HepG2 (cell line): Measurements from ENCODE around the gene RHBDL3. TPM values are rescaled to one million over a fixed set of nuclear protein-coding genes. Genes with fewer than 3 reads are reported as not detected.
A peak's percentile ranks its signal among the peaks of the same experiment; 100 is the strongest.

ENCODE experiments used
- ATAC-seq: fragments of 200-7000 bp; cut with Tn5 transposase; 3 replicates; pipeline ENCODE4 v1.9.1; 2020; ENCODE audit warnings: mild to moderate bottlenecking, moderate library complexity
- BruUV-seq: library from RNA; stranded (reverse); fragments of 400-500 nt; replicated peaks from 2 replicates; lab custom pipeline; 2021; lab: Mats Ljungman, UMichigan
- CTCF ChIA-PET: fragments of 300-600 bp; formaldehyde crosslinking; extraction: SDS; loops from one replicate; lab custom pipeline; 2021; ENCODE audit warnings: low total read pairs, inconsistent platforms, low intra/inter-chr PET ratio; lab: Yijun Ruan, JAX
- POLR2A ChIA-PET: fragments of 350-600 bp; sonication (Branson Sonifier 250); formaldehyde crosslinking; loops from one replicate; lab custom pipeline; 2020; ENCODE audit warnings: antibody characterized with exemption, inconsistent platforms; lab: Yijun Ruan, JAX
- DNase-seq: peaks from one replicate; pipeline ENCODE4 v3.0.0-alpha.2; 2015; ENCODE audit warnings: low spot score
- FAIRE-seq: peaks from 3 replicates; lab custom pipeline; 2011; peaks lifted over from hg19 to GRCh38; lab: Jason Lieb, UNC
- H2AFZ ChIP-seq: one replicate; pipeline ENCODE4 v1.6.1; 2011; ENCODE audit warnings: low read length, inconsistent platforms
- H3K27ac ChIP-seq: fragments of 300-600 bp; 3 replicates; pipeline ENCODE4 v1.8.0; 2011; ENCODE audit warnings: mixed run types, mild to moderate bottlenecking, mixed read lengths, low read length, inconsistent platforms; ENCODE audit not compliant: insufficient read depth; ENCODE audit errors: extremely low read length
- H3K27me3 ChIP-seq, 2 experiments: fragments of 200-600 bp in 1 of 2; 2 replicates in 1 of 2; 3 replicates in 1 of 2; pipeline versions ENCODE4 v1.6.0 to v1.8.0; 2011; ENCODE audit warnings: low read length in 2 of 2, mild to moderate bottlenecking in 2 of 2, moderate library complexity in 2 of 2, inconsistent platforms in 1 of 2; ENCODE audit not compliant: insufficient read depth in 2 of 2, control insufficient read depth in 1 of 2
- H3K36me3 ChIP-seq, 2 experiments: fragments of 200-600 bp in 1 of 2; replicated peaks in 1 of 2; 2 replicates in 1 of 2; 3 replicates in 1 of 2; pipeline versions ENCODE4 v1.5.1 to v1.8.0; 2011; ENCODE audit warnings: low read length in 2 of 2, inconsistent platforms in 1 of 2; ENCODE audit not compliant: insufficient read depth in 2 of 2, control insufficient read depth in 1 of 2
- H3K4me1 ChIP-seq: 2 replicates; pipeline ENCODE4 v1.5.1; 2012; ENCODE audit warnings: low read length, inconsistent platforms; ENCODE audit not compliant: insufficient read depth
- H3K4me2 ChIP-seq: 2 replicates; pipeline ENCODE4 v1.6.0; 2011; ENCODE audit warnings: low read depth, low read length, inconsistent platforms
- H3K4me3 ChIP-seq, 3 experiments: fragments of 200-600 bp in 1 of 3; sonication (generic), shearing (Covaris generic) in 1 of 3; replicated peaks in 1 of 3; 2 replicates each; pipeline ENCODE4 v1.5.1; 2011 to 2016; ENCODE audit warnings: low read length in 3 of 3, inconsistent platforms in 2 of 3, low read depth in 2 of 3, mild to moderate bottlenecking in 2 of 3, control low read depth in 1 of 3, mixed read lengths in 1 of 3; ENCODE audit not compliant: insufficient read depth in 1 of 3
- H3K79me2 ChIP-seq: one replicate; pipeline ENCODE4 v1.6.1; 2011; ENCODE audit warnings: low read length, inconsistent platforms; ENCODE audit not compliant: insufficient read depth
- H3K9ac ChIP-seq: 2 replicates; pipeline ENCODE4 v1.6.0; 2011; ENCODE audit warnings: mild to moderate bottlenecking, low read depth, low read length, inconsistent platforms; ENCODE audit not compliant: insufficient read depth
- H3K9me3 ChIP-seq: 2 replicates; pipeline ENCODE4 v1.5.1; 2012; ENCODE audit warnings: mild to moderate bottlenecking, low read length
- H4K20me1 ChIP-seq: 2 replicates; pipeline ENCODE4 v1.6.0; 2011; ENCODE audit warnings: inconsistent platforms, mild to moderate bottlenecking, low read length, moderate library complexity; ENCODE audit not compliant: insufficient read depth
- DMAP1 ChIP-seq: IDR thresholded peaks from 2 replicates; pipeline ENCODE4 v1.6.1; 2016
- HES4 ChIP-seq: sonication (generic); formaldehyde crosslinking; IDR thresholded peaks from 2 replicates; pipeline ENCODE4 v1.9.0; 2021; ENCODE audit warnings: mild to moderate bottlenecking, missing genetic modification reagents, borderline replicate concordance
- MAFF ChIP-seq: IDR thresholded peaks from 2 replicates; pipeline ENCODE4 v1.6.1; 2011; ENCODE audit warnings: low read depth, low read length, improper control_type of control experiment
- MIXL1 ChIP-seq: IDR thresholded peaks from 2 replicates; pipeline ENCODE4 v1.6.1; 2016
- MTF1 ChIP-seq: sonication (generic); formaldehyde crosslinking; IDR thresholded peaks from 2 replicates; pipeline ENCODE4 v1.5.0; 2020; ENCODE audit warnings: missing genetic modification reagents
- SAFB2 ChIP-seq: sonication (generic); formaldehyde crosslinking; IDR thresholded peaks from 2 replicates; pipeline ENCODE4 v1.5.1; 2020; ENCODE audit warnings: missing genetic modification reagents, low read depth, mild to moderate bottlenecking, borderline replicate concordance
- ZBTB8A ChIP-seq: sonication (generic); formaldehyde crosslinking; IDR thresholded peaks from 2 replicates; pipeline ENCODE4 v1.4.0; 2020; ENCODE audit warnings: mild to moderate bottlenecking, low read depth, missing genetic modification reagents, borderline replicate concordance
- ZFP41 ChIP-seq: sonication (generic); formaldehyde crosslinking; IDR thresholded peaks from 2 replicates; pipeline ENCODE4 v1.4.0; 2020; ENCODE audit warnings: mild to moderate bottlenecking, missing genetic modification reagents, borderline replicate concordance
- ZNF121 ChIP-seq: sonication (generic); formaldehyde crosslinking; IDR thresholded peaks from 2 replicates; pipeline ENCODE4 v1.5.0; 2020; ENCODE audit warnings: mild to moderate bottlenecking, missing genetic modification reagents
- ZNF205 ChIP-seq: IDR thresholded peaks from 2 replicates; pipeline ENCODE4 v1.6.1; 2018; ENCODE audit warnings: missing biosample characterization, missing genetic modification reagents
- ZNF550 ChIP-seq: sonication (generic); formaldehyde crosslinking; IDR thresholded peaks from 2 replicates; pipeline ENCODE4 v1.4.0; 2020; ENCODE audit warnings: mild to moderate bottlenecking, missing genetic modification reagents, borderline replicate concordance
- ZNF615 ChIP-seq: sonication (generic); formaldehyde crosslinking; IDR thresholded peaks from 2 replicates; pipeline ENCODE4 v1.5.0; 2020; ENCODE audit warnings: mild to moderate bottlenecking, missing genetic modification reagents, borderline replicate concordance
- ZNF841 ChIP-seq: sonication (generic); formaldehyde crosslinking; IDR thresholded peaks from 2 replicates; pipeline ENCODE4 v1.8.1; 2023; ENCODE audit warnings: missing genetic modification reagents, borderline replicate concordance
- WGBS: methylation state at CpG from one replicate; pipeline ENCODE4 v1.1.6; 2017; ENCODE audit warnings: low lambda C conversion rate; 5-methylcytosine and 5-hydroxymethylcytosine counted together
- in situ Hi-C: cut with HindIII; loops from 2 replicates; pipeline ENCODE4 v1.10.0; 2017; ENCODE audit warnings: low pct_unique_long_range_greater_than_20kb; ENCODE audit not compliant: extremely low pct_ligation_motif_present
- intact Hi-C: fragments of 100-400 bp; cut with micrococcal nuclease; formaldehyde crosslinking; loops from one replicate; pipeline ENCODE4 v1.10.0; 2022; ENCODE audit not compliant: unreplicated experiment
- polyA plus RNA-seq, 8 experiments: library from polyadenylated mRNA; depleted of rRNA in 3 of 8; stranded (reverse) in 7 of 8; unstranded in 1 of 8; fragments of >200 nt; fragmentation: Illumina TruSeq in 4 of 8; extraction: Trizol in 4 of 8; gene quantifications; 2 replicates each; pipeline versions ENCODE4 v1.2.1 to v1.2.3, GENCODE V29; 2011 to 2016; ENCODE audit warnings: low read depth in 4 of 8, missing spikeins in 1 of 8, mixed read lengths in 1 of 8; ENCODE audit not compliant: insufficient read depth in 1 of 8
- total RNA-seq, 5 experiments: library from RNA; depleted of rRNA; stranded (reverse); fragments of >200 nt; fragmentation: Illumina TruSeq; extraction: Trizol; gene quantifications; 2 replicates each; pipeline ENCODE4 v1.2.3, GENCODE V29; 2016; ENCODE audit warnings: low read depth in 1 of 5
- TF ChIP-seq, protein P1 (sequence below): sonication (generic); formaldehyde crosslinking; IDR thresholded peaks from 2 replicates; pipeline ENCODE4 v1.9.0; 2021; ENCODE audit warnings: missing genetic modification reagents, mild to moderate bottlenecking, borderline replicate concordance
- TF ChIP-seq, protein P2 (sequence below): IDR thresholded peaks from 2 replicates; pipeline ENCODE4 v1.6.1; 2016; ENCODE audit warnings: low read depth, missing genetic modification reagents, missing compliant biosample characterization

Gene RHBDL3
- total and polyA plus RNA-seq, 2 of the 13 experiments (the other 11 are each of a cell fraction or from before 2014, with no cell fraction given), result 0.09 TPM; not detected in 1

DNA sequence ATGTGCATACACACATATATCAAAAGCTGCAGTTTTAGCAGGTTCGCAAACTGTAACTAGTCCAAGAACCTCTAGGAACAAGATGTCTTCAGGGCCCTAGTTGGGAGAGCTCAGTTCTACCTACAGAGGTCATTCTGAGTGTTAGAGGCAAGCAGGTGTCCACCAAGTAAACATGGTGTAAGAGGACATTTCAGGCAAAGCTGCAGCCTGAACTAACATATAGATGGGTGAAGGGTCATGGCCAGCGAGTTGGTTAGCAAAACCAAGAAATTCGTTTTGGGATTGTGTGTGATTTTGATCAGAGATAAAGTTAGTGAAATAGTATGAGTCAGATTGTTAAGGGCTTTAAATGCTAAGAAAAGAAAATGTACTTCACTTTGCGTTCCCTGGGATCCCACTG is 51.7 kb downstream of the RHBDL3 start:
- peak overlapping the region; percentile 44 for H3K4me2 ChIP-seq
- no peak overlapping the region for H3K9ac ChIP-seq
- H3K27me3 ChIP-seq, result peaks cover 3 to 11% of the 10 kb centered on the region in 2 experiments; a peak in 4 of 5 replicates
- H2AFZ ChIP-seq, result no peak overlapping the region
- in situ Hi-C loops (no loop called here), intact Hi-C loops (no loop called here)
- 23% methylated on average over 4 of the region's 4 CpGs for WGBS
- no TSS peak for BruUV-seq
- H3K79me2 ChIP-seq, result no peaks in the 10 kb centered on the region
- no peak for ATAC-seq
- H3K4me3 ChIP-seq, result no peak overlapping the region
- H3K27ac ChIP-seq, result peak overlapping the region; percentile 17
- peaks cover 54% of the 10 kb centered on the region for H3K4me1 ChIP-seq
- DNase-seq, result no peak
- no peak for FAIRE-seq
- no peaks in the 10 kb centered on the region for H4K20me1 ChIP-seq
- ChIA-PET CTCF (no interaction called here), POLR2A (no interaction called here)
- H3K9me3 ChIP-seq, result no peaks in the 10 kb centered on the region
- no peaks in the 10 kb centered on the region for H3K36me3 ChIP-seq
- TF ChIP-seq ZFP41 (CRISPR knock-in tag) (no peak), DMAP1 (CRISPR knock-in tag) (no peak), MTF1 (CRISPR knock-in tag) (no peak), MAFF (no peak), HES4 (CRISPR knock-in tag) (no peak), ZNF550 (no peak), ZNF841 (no peak), ZBTB8A (CRISPR knock-in tag) (no peak), ZNF615 (CRISPR knock-in tag) (no peak), SAFB2 (CRISPR knock-in tag) (no peak), MIXL1 (CRISPR knock-in tag) (no peak), ZNF205 (no peak), ZNF121 (no peak)
- TF ChIP-seq, protein P1, sequence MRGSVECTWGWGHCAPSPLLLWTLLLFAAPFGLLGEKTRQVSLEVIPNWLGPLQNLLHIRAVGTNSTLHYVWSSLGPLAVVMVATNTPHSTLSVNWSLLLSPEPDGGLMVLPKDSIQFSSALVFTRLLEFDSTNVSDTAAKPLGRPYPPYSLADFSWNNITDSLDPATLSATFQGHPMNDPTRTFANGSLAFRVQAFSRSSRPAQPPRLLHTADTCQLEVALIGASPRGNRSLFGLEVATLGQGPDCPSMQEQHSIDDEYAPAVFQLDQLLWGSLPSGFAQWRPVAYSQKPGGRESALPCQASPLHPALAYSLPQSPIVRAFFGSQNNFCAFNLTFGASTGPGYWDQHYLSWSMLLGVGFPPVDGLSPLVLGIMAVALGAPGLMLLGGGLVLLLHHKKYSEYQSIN (CRISPR knock-in tag), result no peak
- TF ChIP-seq, protein P2, sequence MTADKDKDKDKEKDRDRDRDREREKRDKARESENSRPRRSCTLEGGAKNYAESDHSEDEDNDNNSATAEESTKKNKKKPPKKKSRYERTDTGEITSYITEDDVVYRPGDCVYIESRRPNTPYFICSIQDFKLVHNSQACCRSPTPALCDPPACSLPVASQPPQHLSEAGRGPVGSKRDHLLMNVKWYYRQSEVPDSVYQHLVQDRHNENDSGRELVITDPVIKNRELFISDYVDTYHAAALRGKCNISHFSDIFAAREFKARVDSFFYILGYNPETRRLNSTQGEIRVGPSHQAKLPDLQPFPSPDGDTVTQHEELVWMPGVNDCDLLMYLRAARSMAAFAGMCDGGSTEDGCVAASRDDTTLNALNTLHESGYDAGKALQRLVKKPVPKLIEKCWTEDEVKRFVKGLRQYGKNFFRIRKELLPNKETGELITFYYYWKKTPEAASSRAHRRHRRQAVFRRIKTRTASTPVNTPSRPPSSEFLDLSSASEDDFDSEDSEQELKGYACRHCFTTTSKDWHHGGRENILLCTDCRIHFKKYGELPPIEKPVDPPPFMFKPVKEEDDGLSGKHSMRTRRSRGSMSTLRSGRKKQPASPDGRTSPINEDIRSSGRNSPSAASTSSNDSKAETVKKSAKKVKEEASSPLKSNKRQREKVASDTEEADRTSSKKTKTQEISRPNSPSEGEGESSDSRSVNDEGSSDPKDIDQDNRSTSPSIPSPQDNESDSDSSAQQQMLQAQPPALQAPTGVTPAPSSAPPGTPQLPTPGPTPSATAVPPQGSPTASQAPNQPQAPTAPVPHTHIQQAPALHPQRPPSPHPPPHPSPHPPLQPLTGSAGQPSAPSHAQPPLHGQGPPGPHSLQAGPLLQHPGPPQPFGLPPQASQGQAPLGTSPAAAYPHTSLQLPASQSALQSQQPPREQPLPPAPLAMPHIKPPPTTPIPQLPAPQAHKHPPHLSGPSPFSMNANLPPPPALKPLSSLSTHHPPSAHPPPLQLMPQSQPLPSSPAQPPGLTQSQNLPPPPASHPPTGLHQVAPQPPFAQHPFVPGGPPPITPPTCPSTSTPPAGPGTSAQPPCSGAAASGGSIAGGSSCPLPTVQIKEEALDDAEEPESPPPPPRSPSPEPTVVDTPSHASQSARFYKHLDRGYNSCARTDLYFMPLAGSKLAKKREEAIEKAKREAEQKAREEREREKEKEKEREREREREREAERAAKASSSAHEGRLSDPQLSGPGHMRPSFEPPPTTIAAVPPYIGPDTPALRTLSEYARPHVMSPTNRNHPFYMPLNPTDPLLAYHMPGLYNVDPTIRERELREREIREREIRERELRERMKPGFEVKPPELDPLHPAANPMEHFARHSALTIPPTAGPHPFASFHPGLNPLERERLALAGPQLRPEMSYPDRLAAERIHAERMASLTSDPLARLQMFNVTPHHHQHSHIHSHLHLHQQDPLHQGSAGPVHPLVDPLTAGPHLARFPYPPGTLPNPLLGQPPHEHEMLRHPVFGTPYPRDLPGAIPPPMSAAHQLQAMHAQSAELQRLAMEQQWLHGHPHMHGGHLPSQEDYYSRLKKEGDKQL (CRISPR knock-in tag), result no peak
